Activated naive CD8-positive, alpha-beta T cell treated with anti-CD3 and anti-CD28 coated beads for 36 hours (primary cell): ENCODE measurements around the gene PLA2G12A. TPM values are rescaled to one million over a fixed set of nuclear protein-coding genes. Genes with fewer than 3 reads are reported as not detected.
"Not testable (repeated sequence)": the region's sequence is repeated elsewhere in the genome, so short reads cannot be mapped to it uniquely, and the experiment has no call there.

Experiments
- DNase-seq: peaks from one replicate; pipeline ENCODE4 v3.0.0; 2021
- H3K27ac Mint-ChIP-seq: one replicate; pipeline ENCODE4 v1.8.0; 2022; ENCODE audit warnings: mild to moderate bottlenecking, moderate library complexity, mixed read lengths
- H3K27me3 Mint-ChIP-seq: one replicate; pipeline ENCODE4 v1.8.0; 2022; ENCODE audit warnings: mild to moderate bottlenecking, mixed read lengths
- H3K36me3 Mint-ChIP-seq: one replicate; pipeline ENCODE4 v1.8.0; 2021; ENCODE audit warnings: mild to moderate bottlenecking, mixed read lengths
- H3K4me1 Mint-ChIP-seq: one replicate; pipeline ENCODE4 v1.8.0; 2021; ENCODE audit warnings: mixed read lengths
- H3K4me3 Mint-ChIP-seq: one replicate; pipeline ENCODE4 v1.8.0; 2022; ENCODE audit warnings: mild to moderate bottlenecking, moderate library complexity, mixed read lengths
- H3K9me3 Mint-ChIP-seq: one replicate; pipeline ENCODE4 v1.8.0; 2022; ENCODE audit warnings: mixed read lengths
- total RNA-seq, 2 experiments: library from RNA; stranded (reverse); gene quantifications; one replicate each; pipeline ENCODE4 v1.2.3, GENCODE V29; 2021

PLA2G12A gene
- total RNA-seq, 2 experiments from 2014 or later, result 24.0 to 31.2 TPM

- no peak for DNase-seq
- Mint-ChIP-seq H3K9me3 (no peaks in the 10 kb centered on the region), H3K27me3 (no peaks in the 10 kb centered on the region), H3K4me3 (peak overlapping the region; percentile 93), H3K36me3 (peaks cover 7% of the 10 kb centered on the region), H3K27ac (peak overlapping the region; percentile 90), H3K4me1 (peaks cover 25% of the 10 kb centered on the region)
These were observed 26.1 kb downstream of the PLA2G12A start for GRCh38 chr4:109703664-109704361.

- Mint-ChIP-seq H3K9me3 (no peaks in the 10 kb centered on the region), H3K36me3 (peaks cover 7% of the 10 kb centered on the region), H3K4me3 (peak within 1 kb of the TSS; percentile 93), H3K27ac (peak within 1 kb of the TSS; percentile 90), H3K4me1 (peaks cover 25% of the 10 kb centered on the region), H3K27me3 (no peaks in the 10 kb centered on the region)
- DNase-seq, result peak; percentile 80
These were observed 26.8 kb downstream of the PLA2G12A start, which contains the start of gene CASP6 for GRCh38 chr4:109702950-109703663. CASP6 (minus strand) TSS chr4:109703445; CDS start chr4:109703395, 50 bp downstream.

DNA sequence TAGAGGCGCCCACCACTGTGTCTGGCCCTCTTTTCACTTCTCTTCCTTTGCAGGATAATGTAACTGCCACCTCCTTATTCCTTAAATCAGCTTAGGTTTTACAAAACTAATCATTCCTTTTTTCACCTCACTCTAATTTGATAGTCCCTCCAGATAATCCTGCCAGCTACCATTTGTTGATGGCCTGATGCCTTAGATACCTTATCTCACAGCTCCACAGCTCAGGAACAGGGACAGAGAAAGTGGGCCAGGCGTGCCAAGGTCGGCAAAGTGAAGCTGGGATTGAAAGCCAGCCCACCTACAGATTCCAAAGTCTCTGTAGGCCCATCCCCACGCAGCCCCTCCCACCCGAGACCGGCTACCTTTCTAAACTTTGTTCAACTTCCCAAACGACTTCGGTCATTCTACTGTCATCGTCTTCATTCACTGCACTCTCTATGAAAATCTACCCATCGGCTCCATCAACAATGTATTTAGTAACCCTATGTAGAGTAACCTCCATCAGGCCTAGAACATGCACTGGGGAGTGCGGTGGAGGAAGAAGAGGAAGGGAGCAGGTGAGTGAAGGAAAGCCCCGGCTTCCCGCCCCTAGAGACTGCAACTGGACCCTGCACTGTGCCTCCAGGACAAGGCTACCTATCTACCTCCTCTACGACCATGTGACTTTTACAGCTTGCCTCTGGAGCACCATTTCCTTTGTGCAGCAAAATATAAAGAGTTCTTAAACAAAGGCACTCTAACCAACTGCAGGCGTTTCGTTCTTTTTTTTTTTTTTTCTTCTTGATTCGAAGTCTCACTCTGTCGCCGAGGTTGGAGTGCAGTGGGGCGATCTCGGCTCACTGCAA, 28.1 kb downstream of the PLA2G12A start:
- peak overlapping the region; percentile 93 for H3K4me3 Mint-ChIP-seq
- peaks cover 29% of the 10 kb centered on the region for H3K4me1 Mint-ChIP-seq
- H3K27me3 Mint-ChIP-seq, result no peaks in the 10 kb centered on the region
- H3K9me3 Mint-ChIP-seq, result no peaks in the 10 kb centered on the region
- DNase-seq, result no peak
- peaks cover 16% of the 10 kb centered on the region for H3K36me3 Mint-ChIP-seq
- peak overlapping the region; percentile 90 for H3K27ac Mint-ChIP-seq

- Mint-ChIP-seq H3K9me3 (no peaks in the 10 kb centered on the region), H3K36me3 (peaks cover 19% of the 10 kb centered on the region), H3K4me3 (no peak overlapping the region), H3K27ac (peak overlapping the region; percentile 17), H3K4me1 (peaks cover 29% of the 10 kb centered on the region), H3K27me3 (no peaks in the 10 kb centered on the region)
- DNase-seq, result no peak
These were observed 30.2 kb downstream of the PLA2G12A start for GRCh38 chr4:109699553-109700225.

DNA sequence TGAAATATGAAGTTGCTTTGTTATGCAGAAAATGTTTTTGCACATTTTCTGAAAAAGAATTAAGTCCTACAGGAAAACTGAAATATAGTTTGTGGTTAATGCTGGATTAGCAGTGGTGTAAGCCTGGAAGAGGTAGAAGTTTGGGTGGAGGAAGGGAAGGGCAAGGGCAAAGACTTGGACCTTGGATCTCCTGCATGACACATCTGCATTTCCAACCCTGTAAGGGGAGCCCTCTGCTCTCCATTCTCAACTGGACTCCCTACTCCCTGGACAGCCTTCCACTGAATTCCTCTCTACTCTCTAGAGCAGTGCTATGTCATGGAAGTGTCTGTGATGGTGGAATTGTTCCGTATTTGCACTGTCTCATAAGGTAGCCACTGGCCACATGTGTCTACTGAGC, 31.2 kb downstream of the PLA2G12A start:
- DNase-seq, result no peak
- peak overlapping the region; percentile 39 for H3K27ac Mint-ChIP-seq

DNA sequence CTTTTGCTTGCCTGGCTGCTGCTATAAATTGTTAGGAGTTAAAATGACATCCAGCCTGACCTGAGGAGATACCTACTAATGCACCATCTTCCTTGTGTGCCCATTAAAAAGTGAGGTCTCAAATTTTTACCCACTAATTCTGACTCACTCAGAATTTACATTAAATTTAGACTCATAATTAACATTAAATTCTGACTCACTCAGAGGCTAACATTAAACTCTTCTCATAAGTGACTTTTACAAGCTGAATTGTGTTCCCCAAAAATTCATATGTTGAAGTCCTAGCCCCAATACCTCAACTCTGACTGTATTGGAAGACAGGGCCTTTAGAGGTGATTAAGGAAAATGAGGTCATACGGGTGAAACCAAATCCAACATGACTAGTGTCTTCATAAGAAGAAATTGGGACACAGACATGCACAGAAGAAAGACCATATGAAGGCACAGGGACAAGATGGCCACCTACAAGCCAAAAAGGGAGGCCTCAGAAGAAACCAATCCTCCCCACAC, 38.4 kb downstream of the PLA2G12A start:
- peaks cover 25% of the 10 kb centered on the region for H3K4me1 Mint-ChIP-seq
- peaks cover 54% of the 10 kb centered on the region for H3K36me3 Mint-ChIP-seq
- DNase-seq, result no peak
- H3K27me3 Mint-ChIP-seq, result no peaks in the 10 kb centered on the region
- H3K9me3 Mint-ChIP-seq, result peaks cover 5% of the 10 kb centered on the region
- H3K27ac Mint-ChIP-seq, result peak overlapping the region; percentile 83
- no peak overlapping the region for H3K4me3 Mint-ChIP-seq

More for the DNA sequence above, 31.2 kb downstream of the PLA2G12A start:
- no peak overlapping the region for H3K4me3 Mint-ChIP-seq
- no peaks in the 10 kb centered on the region for H3K27me3 Mint-ChIP-seq
- peaks cover 26% of the 10 kb centered on the region for H3K4me1 Mint-ChIP-seq
- no peaks in the 10 kb centered on the region for H3K9me3 Mint-ChIP-seq
- peaks cover 29% of the 10 kb centered on the region for H3K36me3 Mint-ChIP-seq

- Mint-ChIP-seq H3K27ac (peak overlapping the region; percentile 83), H3K9me3 (peaks cover 5% of the 10 kb centered on the region), H3K27me3 (no peaks in the 10 kb centered on the region), H3K4me1 (peaks cover 25% of the 10 kb centered on the region), H3K36me3 (peaks cover 54% of the 10 kb centered on the region), H3K4me3 (no peak overlapping the region)
- DNase-seq, result no peak
These were observed 39.0 kb downstream of the PLA2G12A start for GRCh38 chr4:109690690-109691410.

DNA sequence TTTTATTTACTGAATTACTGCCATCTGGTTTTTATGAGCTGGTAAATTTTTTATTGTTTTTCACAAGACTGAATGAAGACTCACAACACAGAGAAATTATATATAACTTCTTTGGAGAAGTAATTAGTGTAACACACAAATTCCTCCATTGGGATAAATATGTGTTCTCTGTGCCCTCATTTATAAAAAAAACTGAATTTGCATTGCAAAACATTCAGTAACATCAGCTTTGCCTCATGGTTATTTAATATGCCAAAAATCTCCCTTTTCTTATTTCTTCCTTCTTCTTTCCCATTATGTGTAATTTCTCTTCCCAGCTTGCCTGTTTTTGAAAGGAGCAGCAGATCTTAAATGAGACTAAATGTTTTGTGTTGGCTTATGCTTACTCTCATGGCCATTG, 45.1 kb downstream of the PLA2G12A start:
- Mint-ChIP-seq H3K36me3 (peaks cover 37% of the 10 kb centered on the region), H3K4me3 (no peak overlapping the region), H3K27ac (no peak overlapping the region), H3K4me1 (peaks cover 15% of the 10 kb centered on the region), H3K27me3 (no peaks in the 10 kb centered on the region), H3K9me3 (no peaks in the 10 kb centered on the region)
- DNase-seq, result no peak

- Mint-ChIP-seq H3K27me3 (no peaks in the 10 kb centered on the region), H3K4me3 (no peak overlapping the region), H3K27ac (peak overlapping the region; percentile 38), H3K36me3 (peaks cover 42% of the 10 kb centered on the region), H3K4me1 (peaks cover 15% of the 10 kb centered on the region), H3K9me3 (no peaks in the 10 kb centered on the region)
- no peak for DNase-seq
These were observed 46.1 kb downstream of the PLA2G12A start for GRCh38 chr4:109683621-109684253.

DNA sequence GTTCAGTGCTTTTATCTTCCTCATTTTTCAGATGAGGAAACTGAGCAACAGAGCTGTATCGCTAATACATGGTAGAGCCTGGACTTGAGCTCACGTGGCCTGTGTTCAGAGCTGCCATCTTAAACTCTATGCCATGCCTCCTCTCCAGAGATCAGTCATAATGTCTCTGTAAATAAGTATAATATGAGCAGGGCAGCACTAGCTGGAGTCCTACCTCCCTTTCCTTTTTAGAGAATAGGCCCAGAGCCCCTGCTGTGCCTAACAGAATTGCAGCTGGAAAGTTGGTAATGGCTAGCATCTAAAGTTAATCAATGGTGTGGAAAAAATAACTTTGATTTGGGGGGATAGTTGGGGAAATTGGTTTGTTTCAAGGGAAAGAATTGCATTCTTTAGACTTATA, 47.0 kb downstream of the PLA2G12A start:
- DNase-seq, result no peak
- Mint-ChIP-seq H3K27me3 (no peaks in the 10 kb centered on the region), H3K4me1 (peaks cover 15% of the 10 kb centered on the region), H3K27ac (peak overlapping the region; percentile 27), H3K36me3 (peaks cover 45% of the 10 kb centered on the region), H3K4me3 (no peak overlapping the region), H3K9me3 (no peaks in the 10 kb centered on the region)

GRCh38 chr4:109678925-109679324, 50.9 kb downstream of the PLA2G12A start:
- DNase-seq, H3K9me3 Mint-ChIP-seq, H3K4me3 Mint-ChIP-seq, H3K27ac Mint-ChIP-seq, H3K27me3 Mint-ChIP-seq: not testable (repeated sequence)
- Mint-ChIP-seq H3K36me3 (peaks cover 35% of the 10 kb centered on the region), H3K4me1 (peaks cover 19% of the 10 kb centered on the region)

- not testable (repeated sequence) for H3K27me3 Mint-ChIP-seq, H3K9me3 Mint-ChIP-seq, H3K27ac Mint-ChIP-seq, H3K4me3 Mint-ChIP-seq, DNase-seq
- peaks cover 35% of the 10 kb centered on the region for H3K36me3 Mint-ChIP-seq
- peaks cover 15% of the 10 kb centered on the region for H3K4me1 Mint-ChIP-seq
These were observed 51.4 kb downstream of the PLA2G12A start for GRCh38 chr4:109678472-109678871.

GRCh38 chr4:109676886-109677285, 53.0 kb downstream of the PLA2G12A start:
- Mint-ChIP-seq H3K9me3 (peaks cover 9% of the 10 kb centered on the region), H3K36me3 (peaks cover 46% of the 10 kb centered on the region), H3K4me3 (no peak overlapping the region)

More at GRCh38 chr4:109676886-109677285, 53.0 kb downstream of the PLA2G12A start:
- H3K4me1 Mint-ChIP-seq, result peaks cover 5% of the 10 kb centered on the region
- no peak overlapping the region for H3K27ac Mint-ChIP-seq
- no peaks in the 10 kb centered on the region for H3K27me3 Mint-ChIP-seq
- DNase-seq, result no peak
